H1 (cell line): ENCODE results near the gene SPOUT1. TPM values are rescaled to one million over a fixed set of nuclear protein-coding genes. Genes with fewer than 3 reads are reported as not detected.

Experiments
- CTCF ChIA-PET: fragments of 300-600 bp; sonication (Branson Sonifier 250); formaldehyde crosslinking; loops from one replicate; lab custom pipeline; 2021; ENCODE audit not compliant: partially characterized antibody; lab: Charles Lee
- POLR2A ChIA-PET: fragments of 300-600 bp; sonication (Branson Sonifier 250); formaldehyde crosslinking; loops from one replicate; lab custom pipeline; 2021; ENCODE audit warnings: inconsistent platforms; ENCODE audit not compliant: partially characterized antibody; lab: Charles Lee
- DNase-seq, 2 experiments: peaks; one replicate each; pipeline versions ENCODE4 v3.0.0 to v3.0.0-alpha.2; 2010 to 2022; ENCODE audit warnings: low spot score in 2 of 2, low read depth in 1 of 2, mixed read lengths in 1 of 2
- FAIRE-seq: peaks from 2 replicates; lab custom pipeline; 2011; peaks lifted over from hg19 to GRCh38; lab: Jason Lieb, UNC
- H2AFZ ChIP-seq: 2 replicates; pipeline ENCODE4 v1.8.1; 2012; ENCODE audit warnings: low read length, inconsistent platforms
- H2AK5ac ChIP-seq: 2 replicates; pipeline ENCODE4 v1.6.1; 2013; ENCODE audit warnings: low read depth, low read length
- H2BK120ac ChIP-seq: replicated peaks from 2 replicates; pipeline ENCODE3; 2013; ENCODE audit warnings: low read depth, low read length, inconsistent platforms
- H2BK12ac ChIP-seq: 2 replicates; pipeline ENCODE4 v1.6.1; 2013; ENCODE audit warnings: low read depth, low read length
- H2BK15ac ChIP-seq: 2 replicates; pipeline ENCODE4 v1.6.1; 2013; ENCODE audit warnings: low read length
- H2BK20ac ChIP-seq: 2 replicates; pipeline ENCODE4 v1.6.1; 2013; ENCODE audit warnings: low read length
- H2BK5ac ChIP-seq: 2 replicates; pipeline ENCODE4 v1.6.1; 2013; ENCODE audit warnings: low read depth, low read length
- H3K14ac ChIP-seq: 2 replicates; pipeline ENCODE4 v1.6.1; 2013; ENCODE audit warnings: inconsistent platforms; ENCODE audit not compliant: insufficient read length
- H3K18ac ChIP-seq: 2 replicates; pipeline ENCODE4 v1.6.1; 2013; ENCODE audit warnings: low read length; ENCODE audit errors: extremely low read depth
- H3K23ac ChIP-seq: 2 replicates; pipeline ENCODE4 v1.6.1; 2013; ENCODE audit warnings: inconsistent platforms; ENCODE audit not compliant: insufficient read length
- H3K23me2 ChIP-seq: 2 replicates; pipeline ENCODE4 v1.6.1; 2013; ENCODE audit warnings: low read depth, low read length
- H3K27ac ChIP-seq: 2 replicates; pipeline ENCODE4 v1.6.1; 2011; ENCODE audit warnings: low read depth, low read length, inconsistent platforms
- H3K27me3 ChIP-seq, 4 experiments: replicated peaks in 1 of 4; 1 replicate in 1 of 4; 2 replicates in 3 of 4; pipeline versions ENCODE4 v1.6.1 to v1.8.1; 2011 to 2013; ENCODE audit warnings: low read length in 3 of 4, mild to moderate bottlenecking in 3 of 4, inconsistent platforms in 2 of 4, mixed read lengths in 2 of 4, moderate library complexity in 1 of 4; ENCODE audit not compliant: control insufficient read depth in 3 of 4, insufficient read depth in 3 of 4; ENCODE audit errors: extremely low read depth in 1 of 4
- H3K36me3 ChIP-seq, 4 experiments: 2 replicates each; pipeline versions ENCODE4 v1.6.1 to v1.8.1; 2011 to 2013; ENCODE audit warnings: mild to moderate bottlenecking in 4 of 4, low read length in 3 of 4, moderate library complexity in 2 of 4, control low read depth in 1 of 4, inconsistent platforms in 1 of 4; ENCODE audit not compliant: insufficient read depth in 4 of 4, control insufficient read depth in 2 of 4
- H3K4ac ChIP-seq: replicated peaks from 2 replicates; pipeline ENCODE3; 2013; ENCODE audit warnings: low read length, low read depth, mixed read lengths, inconsistent platforms; ENCODE audit not compliant: insufficient read length
- H3K4me1 ChIP-seq, 4 experiments: replicated peaks in 1 of 4; 1 replicate in 1 of 4; 2 replicates in 3 of 4; pipeline versions ENCODE4 v1.6.1 to v1.8.1; 2011 to 2013; ENCODE audit warnings: low read length in 3 of 4, inconsistent platforms in 2 of 4, mixed read lengths in 1 of 4; ENCODE audit not compliant: insufficient read depth in 4 of 4, control insufficient read depth in 3 of 4
- H3K4me2 ChIP-seq, 2 experiments: 2 replicates each; pipeline versions ENCODE4 v1.6.1 to v1.8.1; 2011 to 2013; ENCODE audit warnings: low read depth in 2 of 2, low read length in 2 of 2, control low read depth in 1 of 2, inconsistent platforms in 1 of 2, mild to moderate bottlenecking in 1 of 2; ENCODE audit not compliant: insufficient read depth in 1 of 2
- H3K4me3 ChIP-seq, 4 experiments: fragments of 200-600, 300-600 bp in 1 of 4; sonication (generic), shearing (Covaris generic), sonication (Bioruptor Twin) in 1 of 4; 2 replicates each; pipeline versions ENCODE4 v1.5.1 to v1.8.1; 2011 to 2016; ENCODE audit warnings: low read length in 4 of 4, low read depth in 3 of 4, control low read depth in 2 of 4, inconsistent platforms in 2 of 4, mild to moderate bottlenecking in 2 of 4, mixed read lengths in 1 of 4, moderate library complexity in 1 of 4; ENCODE audit not compliant: insufficient read depth in 2 of 4; ENCODE audit errors: extremely low read depth in 1 of 4
- H3K56ac ChIP-seq: replicated peaks from 2 replicates; pipeline ENCODE3; 2013; ENCODE audit warnings: low read depth, mild to moderate bottlenecking, mixed read lengths, low read length, inconsistent platforms; ENCODE audit not compliant: insufficient read length
- H3K79me1 ChIP-seq: 2 replicates; pipeline ENCODE4 v1.6.1; 2013; ENCODE audit warnings: low read depth, low read length, control low read depth
- H3K79me2 ChIP-seq, 2 experiments: 2 replicates each; pipeline versions ENCODE4 v1.6.1 to v1.8.1; 2012 to 2013; ENCODE audit warnings: low read length in 2 of 2, mild to moderate bottlenecking in 2 of 2, inconsistent platforms in 1 of 2; ENCODE audit not compliant: insufficient read depth in 2 of 2, control insufficient read depth in 1 of 2
- H3K9ac ChIP-seq, 4 experiments: replicated peaks in 1 of 4; 1 replicate in 1 of 4; 2 replicates in 3 of 4; pipeline versions ENCODE4 v1.6.1 to v1.8.1; 2011 to 2013; ENCODE audit warnings: low read depth in 3 of 4, low read length in 3 of 4, control low read depth in 2 of 4, mild to moderate bottlenecking in 2 of 4, moderate library complexity in 2 of 4, inconsistent platforms in 1 of 4; ENCODE audit errors: extremely low read depth in 1 of 4
- H3K9me3 ChIP-seq, 2 experiments: 2 replicates each; pipeline versions ENCODE4 v1.6.1 to v1.8.1; 2012 to 2013; ENCODE audit warnings: mild to moderate bottlenecking in 2 of 2, moderate library complexity in 2 of 2, control low read depth in 1 of 2, inconsistent platforms in 1 of 2, low read depth in 1 of 2, low read length in 1 of 2, mixed read lengths in 1 of 2; ENCODE audit not compliant: insufficient read depth in 2 of 2
- H4K20me1 ChIP-seq, 2 experiments: replicated peaks in 1 of 2; 2 replicates each; pipeline versions ENCODE3 to v1.8.1; 2011 to 2013; ENCODE audit warnings: inconsistent platforms in 2 of 2, low read length in 2 of 2, mild to moderate bottlenecking in 1 of 2; ENCODE audit not compliant: insufficient read depth in 2 of 2, control insufficient read depth in 1 of 2
- H4K5ac ChIP-seq: 2 replicates; pipeline ENCODE4 v1.6.1; 2013; ENCODE audit warnings: low read length, low read depth, mixed read lengths, inconsistent platforms; ENCODE audit not compliant: insufficient read length
- H4K8ac ChIP-seq: 2 replicates; pipeline ENCODE4 v1.8.0; 2013; ENCODE audit warnings: mild to moderate bottlenecking, moderate library complexity, low read length, inconsistent platforms; ENCODE audit not compliant: insufficient read depth; ENCODE audit errors: extremely low read depth
- H4K91ac ChIP-seq: replicated peaks from 2 replicates; pipeline ENCODE3; 2013; ENCODE audit warnings: low read length, mixed read lengths, inconsistent platforms; ENCODE audit not compliant: insufficient read length
- EGR1 ChIP-seq: IDR thresholded peaks from 2 replicates; pipeline ENCODE4 v1.6.1; 2011; ENCODE audit warnings: low read depth, low read length, borderline replicate concordance
- HDAC2 ChIP-seq, 2 experiments: fragments of 300-600 bp in 1 of 2; sonication (generic) in 1 of 2; IDR thresholded peaks; 2 replicates each; pipeline ENCODE4 v1.6.1; 2011 to 2012; ENCODE audit warnings: low read depth in 2 of 2, low read length in 2 of 2, mild to moderate bottlenecking in 2 of 2, moderate library complexity in 2 of 2, borderline replicate concordance in 1 of 2, inconsistent platforms in 1 of 2
- MAFK ChIP-seq: IDR thresholded peaks from 2 replicates; pipeline ENCODE4 v1.6.1; 2012; ENCODE audit warnings: low read depth, mild to moderate bottlenecking, improper control_type of control experiment, low read length
- PHF8 ChIP-seq: fragments of 200-600 bp; sonication (generic); conservative IDR thresholded peaks from 2 replicates; pipeline ENCODE4 v1.7.1; 2012; ENCODE audit warnings: low read depth, mild to moderate bottlenecking, inconsistent platforms, low read length, moderate library complexity
- POLR2A ChIP-seq, 2 experiments: IDR thresholded peaks; 1 replicate in 1 of 2; 2 replicates in 1 of 2; pipeline ENCODE4 v1.6.1; 2011; ENCODE audit warnings: low read depth in 2 of 2, low read length in 2 of 2, mild to moderate bottlenecking in 2 of 2; ENCODE audit errors: control extremely low read depth in 1 of 2
- SAP30 ChIP-seq: fragments of 300-600 bp; sonication (generic); IDR thresholded peaks from 2 replicates; pipeline ENCODE4 v1.7.1; 2012; ENCODE audit warnings: low read length, moderate library complexity, mild to moderate bottlenecking, inconsistent platforms; ENCODE audit not compliant: insufficient read depth, insufficient replicate concordance
- TAF1 ChIP-seq: IDR thresholded peaks from 2 replicates; pipeline ENCODE4 v1.6.1; 2011; ENCODE audit warnings: mild to moderate bottlenecking, low read depth, low read length
- WGBS, 2 experiments: shearing (Covaris generic) in 1 of 2; methylation state at CpG; one replicate each; pipeline versions ENCODE4 v1.1.6 to v1.1.7; 2013 to 2015; ENCODE audit warnings: low lambda C conversion rate in 2 of 2, mixed read lengths in 2 of 2, inconsistent platforms in 1 of 2, low coverage in 1 of 2, missing lambda C conversion rate in 1 of 2; ENCODE audit not compliant: insufficient replicate concordance in 2 of 2, insufficient coverage in 1 of 2, insufficient read length in 1 of 2; ENCODE audit errors: extremely low coverage in 1 of 2, missing lambda C conversion rate in 1 of 2; 5-methylcytosine and 5-hydroxymethylcytosine counted together
- polyA plus RNA-seq, 7 experiments: library from polyadenylated mRNA; depleted of rRNA in 3 of 7; stranded (reverse) in 5 of 7; unstranded in 2 of 7; fragments of >200 nt in 5 of 7; fragments of 200-250 nt in 2 of 7; gene quantifications; 1 replicate in 5 of 7; 2 replicates in 1 of 7; 4 replicates in 1 of 7; pipeline versions ENCODE4 v1.2.1 to v1.2.3, GENCODE V29; 2011 to 2013; ENCODE audit warnings: missing spikeins in 2 of 7, mixed read lengths in 2 of 7
- total RNA-seq: library from RNA; stranded (reverse); fragmentation: NEBNext Ultra II Directional; extraction: Animal tissue kit (Norgen Biotek cat#: 25700); gene quantifications from 2 replicates; pipeline ENCODE4 v1.2.1, GENCODE V29; 2021
- TF ChIP-seq, protein P1 (sequence below): IDR thresholded peaks from 2 replicates; pipeline ENCODE4 v1.6.1; 2011; ENCODE audit warnings: low read length, improper control_type of control experiment

Gene SPOUT1
- total and polyA plus RNA-seq, 2 of the 8 experiments (the other 6 are each of a cell fraction or from before 2014, with no cell fraction given), result 69.2 to 77.8 TPM

DNA sequence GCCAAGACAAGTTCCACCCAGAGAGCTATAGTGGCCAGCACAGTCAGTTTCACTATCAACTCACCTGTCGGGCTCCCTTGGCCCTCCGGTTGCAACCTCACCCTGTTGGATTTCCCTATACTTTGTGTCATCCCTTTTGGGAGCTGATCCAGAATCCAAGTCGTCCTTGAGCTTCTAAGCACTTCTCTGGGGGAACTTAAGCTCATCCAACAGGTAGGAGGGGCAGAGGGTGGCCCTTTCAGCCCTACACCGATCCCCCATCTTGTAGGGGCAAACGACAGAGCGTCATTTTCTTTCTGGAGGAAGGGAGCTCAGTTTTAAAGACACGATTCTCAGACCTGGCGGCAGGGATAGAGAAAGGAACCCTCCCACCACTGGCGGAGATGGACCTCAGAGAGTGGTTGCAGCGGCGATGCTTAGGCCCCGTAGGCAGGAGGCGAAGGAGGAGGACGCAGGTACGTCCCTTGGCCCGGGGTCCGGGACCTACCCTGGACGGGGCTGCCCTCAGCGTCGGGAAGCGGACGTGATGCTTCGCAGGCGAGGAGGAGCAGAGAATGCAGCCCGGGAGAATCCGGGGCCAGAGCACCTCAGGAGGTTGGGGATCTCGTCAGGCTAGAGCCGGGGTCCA is 58.4 kb downstream of the SPOUT1 start:
- Histone ChIP-seq H2BK5ac (peak overlapping the region; percentile 90), H3K14ac (no peak overlapping the region), H3K23me2 (peaks cover 12% of the 10 kb centered on the region; the same call in 1 of the 2 replicates), H2BK20ac (no peak overlapping the region), H3K4me1 (peaks cover 0 to 3% (median 1%) of the 10 kb centered on the region in 4 experiments; a peak in 3 of 7 replicates), H2BK120ac (no peak overlapping the region), H3K23ac (no peak overlapping the region), H3K27ac (peak overlapping the region; percentile 85), H3K4me3 (peak overlapping the region; percentile 75 to 97 (median 90)), H2AK5ac (no peak overlapping the region; the same call in 1 of the 2 replicates), H2BK15ac (no peak overlapping the region), H3K79me2 (peaks cover 0 to 12% of the 10 kb centered on the region in 2 experiments; a peak in 2 of 4 replicates), H3K18ac (no peak overlapping the region), H3K4ac (no peak overlapping the region), H3K4me2 (peak overlapping the region; percentile 85 to 98), H4K20me1 (peaks cover 0 to 3% of the 10 kb centered on the region in 2 experiments), H2AFZ (no peak overlapping the region; the same call in 1 of the 2 replicates), H4K91ac (no peak overlapping the region), H3K79me1 (peaks cover 3% of the 10 kb centered on the region; the same call in 1 of the 2 replicates), H3K9me3 (no peaks in the 10 kb centered on the region), H3K56ac (no peak overlapping the region), H2BK12ac (peak overlapping the region; percentile 85; the same call in 1 of the 2 replicates), H4K8ac (peak overlapping the region; percentile 75; the same call in 1 of the 2 replicates), H3K27me3 (no peaks in the 10 kb centered on the region), H3K36me3 (no peaks in the 10 kb centered on the region; a peak in 1 of 8 replicates), H4K5ac (peak overlapping the region; percentile 35), H3K9ac (peak overlapping the region; percentile 86 to 95 (median 88))
- CTCF ChIA-PET, result interaction anchor here (0.6 to 3.4 kb wide), 13 partner anchors 8 to 768 kb away, joined by 3 to 18 read pairs (median 4); partner anchors contain the start of genes SH3GLB2 and TBC1D13
- DNase-seq (no peak), FAIRE-seq (no peak)
- POLR2A ChIA-PET, result interaction anchor here (0.5 to 3.4 kb wide), 18 partner anchors 9 to 393 kb away, joined by 3 to 20 read pairs (median 4); partner anchors contain the start of genes ENDOG and ZDHHC12
- WGBS, 2 experiments, result 4% methylated on average over 26 of the region's 28 CpGs; no CpG with 5 or more reads in 1 of the 2 experiments
- TF ChIP-seq POLR2A (IDR thresholded peaks at IDR 0.05; ENCODE audit: control extremely low read depth in 1 of 2, low read depth in 2 of 2, low read length in 2 of 2), result peak in 1 of 2 experiments; percentile 42; a peak in 2 of 3 replicates
- TF ChIP-seq HDAC2 (IDR thresholded peaks at IDR 0.05; ENCODE audit: borderline replicate concordance in 1 of 2, low read depth in 2 of 2, low read length in 2 of 2), result no peak
- TF ChIP-seq SAP30, result peak; percentile 20
- TF ChIP-seq PHF8, result 0 out of 2 replicates have a peak, but pooled peaks have one; percentile 21
- TF ChIP-seq TAF1, result 0 out of 2 replicates have a peak, but pooled peaks have one; percentile 40
- no peak for TF ChIP-seq EGR1
- no peak for TF ChIP-seq MAFK
- TF ChIP-seq, protein P1, sequence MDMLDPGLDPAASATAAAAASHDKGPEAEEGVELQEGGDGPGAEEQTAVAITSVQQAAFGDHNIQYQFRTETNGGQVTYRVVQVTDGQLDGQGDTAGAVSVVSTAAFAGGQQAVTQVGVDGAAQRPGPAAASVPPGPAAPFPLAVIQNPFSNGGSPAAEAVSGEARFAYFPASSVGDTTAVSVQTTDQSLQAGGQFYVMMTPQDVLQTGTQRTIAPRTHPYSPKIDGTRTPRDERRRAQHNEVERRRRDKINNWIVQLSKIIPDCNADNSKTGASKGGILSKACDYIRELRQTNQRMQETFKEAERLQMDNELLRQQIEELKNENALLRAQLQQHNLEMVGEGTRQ, result no peak
